HG02678 (cell line): ENCODE measurements around the gene TSPAN14.

Experiments
- ATAC-seq: cut with Tn5 transposase; IDR thresholded peaks from one replicate; pipeline ENCODE4 v1.9.1; 2021; ENCODE audit warnings: mild to moderate bottlenecking, moderate library complexity; ENCODE audit not compliant: unreplicated experiment

The TSPAN14 gene

GRCh38 chr10:80421707-80422536 lies 32.2 kb upstream of the TSPAN14 start:
- ATAC-seq = peak; percentile 93

- no peak for ATAC-seq
Measured at GRCh38 chr10:80425901-80426300, 28.2 kb upstream of the TSPAN14 start.

- no peak for ATAC-seq
Measured at GRCh38 chr10:80427541-80427940, 26.6 kb upstream of the TSPAN14 start.

- no peak for ATAC-seq
Measured at GRCh38 chr10:80429521-80429973, 24.6 kb upstream of the TSPAN14 start.

GRCh38 chr10:80433134-80433533 lies 21.0 kb upstream of the TSPAN14 start:
- ATAC-seq = no peak

- ATAC-seq = no peak
Measured at GRCh38 chr10:80436446-80437098, 17.5 kb upstream of the TSPAN14 start.

GRCh38 chr10:80437227-80437626 lies 16.9 kb upstream of the TSPAN14 start:
- no peak for ATAC-seq

GRCh38 chr10:80441831-80442230 lies 12.3 kb upstream of the TSPAN14 start:
- ATAC-seq = no peak

- no peak for ATAC-seq
Measured at GRCh38 chr10:80442879-80443278, 11.2 kb upstream of the TSPAN14 start.

- ATAC-seq = no peak
Measured at GRCh38 chr10:80443531-80443974, 10.6 kb upstream of the TSPAN14 start.

GRCh38 chr10:80444124-80444523 lies 10.0 kb upstream of the TSPAN14 start:
- ATAC-seq = no peak

GRCh38 chr10:80444646-80445319 lies 9.3 kb upstream of the TSPAN14 start:
- ATAC-seq = peak; percentile 87

- no peak for ATAC-seq
Measured at GRCh38 chr10:80447436-80448190, 6.5 kb upstream of the TSPAN14 start.

GRCh38 chr10:80448209-80448942 lies 5.7 kb upstream of the TSPAN14 start:
- ATAC-seq = no peak

GRCh38 chr10:80449520-80449919 lies 4.6 kb upstream of the TSPAN14 start:
- ATAC-seq = no peak

GRCh38 chr10:80451132-80451531 lies 3.0 kb upstream of the TSPAN14 start:
- ATAC-seq = no peak

GRCh38 chr10:80452069-80452468 lies 2.0 kb upstream of the TSPAN14 start:
- no peak for ATAC-seq

GRCh38 chr10:80452640-80453039 lies 1.5 kb upstream of the TSPAN14 start:
- ATAC-seq = no peak

GRCh38 chr10:80453056-80453841 lies 861 bp upstream of the TSPAN14 start:
- no peak for ATAC-seq
